ENCODE measurements around the gene TCF7L1. TPM values are rescaled to one million over a fixed set of nuclear protein-coding genes. Genes with fewer than 3 reads are reported as not detected.
"Not testable (repeated sequence)": the region's sequence is repeated elsewhere in the genome, so short reads cannot be mapped to it uniquely, and the experiment has no call there.

TCF7L1 gene
- total RNA-seq, 2 donors from 2014 or later, result 0.11 TPM; not detected in 1

DNA sequence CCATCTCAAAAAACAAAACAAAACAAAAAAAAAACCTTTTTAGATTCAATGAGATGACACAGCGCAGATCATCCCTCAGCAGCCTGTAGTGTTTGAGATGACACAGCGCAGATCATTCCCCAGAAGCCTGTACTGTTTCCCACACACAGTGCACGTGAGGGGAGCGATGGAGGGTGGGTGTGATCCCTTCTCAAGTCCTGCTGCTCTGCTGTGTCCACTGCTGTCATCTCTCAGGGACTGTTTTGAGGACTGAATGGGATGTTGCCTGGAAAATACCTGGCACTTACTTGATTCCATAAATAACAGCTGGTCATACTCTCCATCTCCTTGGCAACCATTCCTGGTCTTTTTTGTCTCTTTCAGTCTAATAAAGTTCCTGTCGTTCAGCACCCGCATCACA, 168.9 kb downstream of the TCF7L1 start:
- Mint-ChIP-seq H3K27ac (no peak overlapping the region), H3K9me3 (no peaks in the 10 kb centered on the region)
- no peak for ATAC-seq

DNA sequence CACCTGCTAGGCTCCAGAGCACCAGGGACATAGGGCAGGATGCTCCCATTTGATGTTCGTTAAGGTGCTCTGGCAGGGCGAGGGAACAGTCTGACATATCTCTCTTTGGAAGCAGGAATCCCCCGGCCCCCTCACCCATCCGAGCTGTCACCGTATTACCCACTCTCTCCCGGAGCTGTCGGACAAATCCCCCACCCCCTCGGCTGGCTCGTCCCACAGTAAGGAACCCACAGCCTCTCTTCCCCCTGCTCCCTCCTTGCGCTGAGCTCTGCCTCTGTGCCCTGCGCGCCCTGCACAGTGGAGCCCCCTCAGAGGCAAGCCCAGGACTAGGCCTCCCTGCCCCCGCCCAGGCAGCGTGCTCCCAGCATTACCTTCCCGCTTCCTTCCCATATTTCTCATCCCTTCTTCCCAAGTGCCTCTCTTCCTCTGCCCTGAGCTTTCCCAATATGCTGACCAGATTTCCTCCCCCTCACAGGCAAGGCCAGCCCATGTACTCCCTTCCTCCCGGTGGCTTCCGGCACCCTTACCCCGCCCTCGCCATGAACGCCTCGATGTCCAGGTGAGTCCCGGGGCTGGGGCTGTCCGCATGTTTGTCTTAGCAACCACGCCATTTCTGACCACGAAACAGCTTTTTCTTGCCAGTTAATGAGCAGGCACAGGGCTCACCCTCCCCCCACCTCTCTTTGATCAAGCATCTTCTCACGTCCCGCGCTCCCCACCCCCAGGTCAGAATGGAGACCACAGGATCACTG, 170.8 kb downstream of the TCF7L1 start:
- H3K36me3 Mint-ChIP-seq, result no peaks in the 10 kb centered on the region

More for the DNA sequence above, 168.9 kb downstream of the TCF7L1 start:
- H3K36me3 Mint-ChIP-seq, result no peaks in the 10 kb centered on the region
- no peak for DNase-seq (ENCODE audit: low spot score in 2 of 2)

DNA sequence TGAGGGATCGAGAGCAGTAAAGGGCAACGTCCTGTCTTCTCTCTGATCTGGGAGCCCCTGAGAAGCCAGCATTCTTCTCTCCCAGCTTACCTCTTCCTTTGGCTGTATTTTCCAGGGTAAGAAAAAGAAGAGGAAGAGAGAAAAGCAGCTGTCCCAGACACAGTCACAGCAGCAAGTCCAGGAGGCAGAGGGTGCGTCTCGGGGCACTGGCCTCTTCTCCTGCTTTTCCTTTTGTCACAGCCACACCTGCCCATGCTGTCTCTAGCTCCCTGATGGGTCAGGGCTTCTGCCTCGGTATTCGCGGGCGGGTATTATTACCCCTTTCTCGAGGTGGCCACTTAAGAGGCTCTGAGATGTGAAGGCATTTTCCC, 174.3 kb downstream of the TCF7L1 start:
- no peaks in the 10 kb centered on the region for H3K9me3 Mint-ChIP-seq
- H3K27ac Mint-ChIP-seq, result peak overlapping the region in 1 of 2 donors; percentile 72
- DNase-seq (ENCODE audit: low spot score in 2 of 2), result no peak
- ATAC-seq, result no peak
- no peaks in the 10 kb centered on the region for H3K36me3 Mint-ChIP-seq

More for the DNA sequence above, 170.8 kb downstream of the TCF7L1 start:
- no peaks in the 10 kb centered on the region for H3K9me3 Mint-ChIP-seq
- peak overlapping the region in 1 of 2 donors; percentile 45 for H3K27ac Mint-ChIP-seq
- no peak for DNase-seq (ENCODE audit: low spot score in 2 of 2)
- ATAC-seq, result no peak

DNA sequence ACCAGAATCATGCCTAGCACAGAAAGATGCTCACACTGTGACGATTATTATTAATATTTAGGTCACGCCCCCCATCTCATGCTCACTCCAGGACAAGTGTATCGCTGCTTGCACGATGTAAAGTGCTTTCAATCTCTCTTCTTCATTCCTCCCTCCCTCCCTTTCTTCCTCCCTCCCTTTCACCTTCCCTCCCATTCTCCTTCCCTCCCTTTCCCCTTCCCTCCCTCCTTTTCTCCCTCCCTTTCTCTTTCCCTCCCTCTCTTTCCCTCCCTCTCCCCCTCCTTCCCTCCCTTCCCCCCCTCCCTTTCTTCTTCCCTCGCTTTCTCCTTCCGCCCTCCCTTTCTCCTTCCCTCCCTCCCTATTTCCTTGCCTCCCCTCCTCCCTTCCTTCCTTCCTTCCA, 175.0 kb downstream of the TCF7L1 start:
- no peak for ATAC-seq
- no peak for DNase-seq (ENCODE audit: low spot score in 2 of 2)
- Mint-ChIP-seq H3K9me3 (no peaks in the 10 kb centered on the region), H3K36me3 (no peaks in the 10 kb centered on the region), H3K27ac (no peak overlapping the region)

DNA sequence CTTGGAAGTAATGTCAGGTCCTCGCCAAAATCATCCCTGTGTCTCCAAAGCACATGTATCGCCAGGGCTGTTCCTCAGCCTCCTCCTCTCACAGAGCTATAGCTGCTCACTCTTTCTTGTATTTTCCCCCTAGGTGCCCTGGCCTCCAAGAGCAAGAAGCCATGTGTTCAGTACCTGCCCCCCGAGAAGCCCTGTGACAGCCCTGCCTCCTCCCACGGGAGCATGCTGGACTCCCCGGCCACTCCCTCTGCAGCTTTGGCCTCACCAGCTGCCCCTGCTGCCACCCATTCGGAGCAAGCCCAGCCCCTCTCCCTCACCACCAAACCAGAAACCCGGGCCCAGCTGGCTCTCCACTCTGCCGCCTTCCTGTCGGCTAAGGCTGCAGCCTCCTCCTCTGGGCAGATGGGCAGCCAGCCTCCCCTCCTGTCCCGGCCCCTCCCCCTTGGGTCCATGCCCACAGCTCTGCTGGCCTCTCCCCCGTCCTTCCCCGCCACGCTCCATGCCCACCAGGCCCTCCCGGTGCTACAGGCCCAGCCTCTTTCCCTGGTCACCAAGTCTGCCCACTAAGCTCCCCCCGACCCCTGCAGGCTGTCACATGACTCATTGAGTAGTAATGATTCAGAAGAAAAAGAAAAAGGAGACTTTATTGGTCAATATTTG, 175.8 kb downstream of the TCF7L1 start:
- Mint-ChIP-seq H3K36me3 (no peaks in the 10 kb centered on the region), H3K9me3 (no peaks in the 10 kb centered on the region), H3K27ac (peak overlapping the region; percentile 81 to 89)
- DNase-seq (ENCODE audit: low spot score in 2 of 2) (no peak), ATAC-seq (peak; percentile 18 to 44)

DNA sequence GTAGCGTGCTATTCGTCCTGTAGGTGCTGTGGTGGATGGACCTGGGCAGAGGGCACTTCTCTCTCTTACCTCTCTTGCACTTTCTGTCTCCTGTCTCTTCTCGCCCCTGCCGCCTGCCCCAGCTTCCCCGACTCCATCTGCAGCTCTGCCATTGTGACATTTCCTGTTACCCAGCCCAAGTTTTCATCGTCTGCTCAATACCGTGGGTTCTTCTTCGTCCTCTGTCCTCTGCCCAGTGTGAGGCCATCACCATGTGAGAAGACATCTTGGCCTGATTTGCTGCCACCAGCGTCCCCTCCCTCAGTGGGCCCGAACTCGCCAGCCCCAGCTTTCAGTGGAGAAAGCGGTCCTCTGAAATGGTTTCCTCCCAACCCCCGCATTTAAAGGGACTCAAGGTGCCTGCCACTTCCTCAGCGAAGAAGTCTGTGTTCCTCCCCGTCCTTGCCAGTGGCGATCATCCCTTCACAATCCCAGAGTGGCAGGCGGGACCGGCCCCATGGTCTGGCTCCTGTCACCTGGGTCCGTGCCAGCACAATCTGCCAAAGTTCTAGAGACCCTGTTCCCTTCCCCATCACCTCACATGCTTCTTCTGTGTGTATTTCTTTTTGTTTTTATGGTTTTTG, 176.6 kb downstream of the TCF7L1 start:
- ATAC-seq, result peak; percentile 20 to 33
- H3K36me3 Mint-ChIP-seq, result peaks cover 0 to 5% of the 10 kb centered on the region in 2 donors
- no peak for DNase-seq (ENCODE audit: low spot score in 2 of 2)
- peak overlapping the region; percentile 72 to 81 for H3K27ac Mint-ChIP-seq
- no peaks in the 10 kb centered on the region for H3K9me3 Mint-ChIP-seq

DNA sequence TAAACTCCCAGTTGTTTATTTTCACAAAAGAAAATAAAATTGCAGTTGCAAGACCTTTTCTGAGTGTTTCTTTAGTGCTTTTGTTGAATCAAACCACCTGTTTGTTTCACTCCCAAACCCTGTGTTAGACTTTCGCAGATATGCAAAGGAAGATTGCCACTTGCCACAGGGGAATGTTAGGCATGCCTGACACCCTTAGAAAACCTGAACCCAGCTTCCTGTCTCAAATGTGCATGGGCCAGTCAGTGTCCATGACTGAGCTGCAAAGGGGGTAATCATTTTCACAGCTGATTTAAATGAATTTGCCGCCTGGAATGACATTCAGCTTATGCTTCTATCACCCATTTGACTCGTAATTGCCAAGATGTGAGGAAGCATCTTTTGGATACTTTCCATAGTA, 177.1 kb downstream of the TCF7L1 start:
- Mint-ChIP-seq H3K27ac (peak overlapping the region; percentile 24 to 81), H3K36me3 (peaks cover 0 to 5% of the 10 kb centered on the region in 2 donors), H3K9me3 (no peaks in the 10 kb centered on the region)
- ATAC-seq (no peak), DNase-seq (ENCODE audit: low spot score in 2 of 2) (no peak)

DNA sequence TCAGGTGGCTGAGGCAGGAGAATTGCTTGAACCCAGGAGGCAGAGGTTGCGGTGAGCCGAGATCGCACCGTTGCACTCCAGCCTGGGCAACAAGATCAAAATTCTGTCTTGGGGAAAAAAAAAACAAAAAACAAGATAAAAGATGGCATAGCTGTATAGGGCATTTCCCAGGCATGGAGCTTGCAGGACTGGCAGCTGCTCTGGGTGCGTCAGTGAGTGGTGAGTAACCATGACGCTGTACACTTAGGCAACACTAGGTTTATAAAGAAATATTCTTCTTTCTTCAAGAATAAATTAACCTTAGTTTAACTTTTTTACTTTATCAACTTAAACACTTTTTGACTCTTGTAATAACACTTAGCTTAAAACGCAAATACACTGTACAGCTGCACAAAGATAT, 179.2 kb downstream of the TCF7L1 start:
- Mint-ChIP-seq H3K27ac (no peak overlapping the region), H3K9me3 (no peaks in the 10 kb centered on the region), H3K36me3 (peaks cover 9 to 14% of the 10 kb centered on the region in 2 donors)
- no peak for ATAC-seq
- no peak for DNase-seq (ENCODE audit: low spot score in 2 of 2)

DNA sequence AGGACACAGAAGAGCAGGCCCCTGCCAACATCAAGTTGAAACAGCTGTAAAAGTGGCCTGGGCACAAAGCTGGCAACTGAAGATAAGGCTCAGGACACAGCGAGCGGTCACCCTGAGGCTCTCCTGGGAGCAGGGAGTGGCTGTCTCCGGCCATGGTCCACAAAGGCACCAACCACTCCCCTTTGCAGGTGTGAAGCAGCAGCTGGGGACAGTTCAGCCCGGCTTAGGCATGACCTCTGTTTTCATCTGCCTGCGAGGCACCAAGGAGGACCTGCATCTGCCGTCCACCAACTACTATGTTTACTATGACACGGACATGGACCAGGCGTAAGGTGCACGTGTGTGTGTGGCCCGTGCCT, 181.7 kb downstream of the TCF7L1 start:
- H3K36me3 Mint-ChIP-seq, result peaks cover 15 to 31% of the 10 kb centered on the region in 2 donors
- no peaks in the 10 kb centered on the region for H3K9me3 Mint-ChIP-seq
- H3K27ac Mint-ChIP-seq, result peak overlapping the region in 1 of 2 donors; percentile 22
- DNase-seq (ENCODE audit: low spot score in 2 of 2) (no peak), ATAC-seq (no peak)

DNA sequence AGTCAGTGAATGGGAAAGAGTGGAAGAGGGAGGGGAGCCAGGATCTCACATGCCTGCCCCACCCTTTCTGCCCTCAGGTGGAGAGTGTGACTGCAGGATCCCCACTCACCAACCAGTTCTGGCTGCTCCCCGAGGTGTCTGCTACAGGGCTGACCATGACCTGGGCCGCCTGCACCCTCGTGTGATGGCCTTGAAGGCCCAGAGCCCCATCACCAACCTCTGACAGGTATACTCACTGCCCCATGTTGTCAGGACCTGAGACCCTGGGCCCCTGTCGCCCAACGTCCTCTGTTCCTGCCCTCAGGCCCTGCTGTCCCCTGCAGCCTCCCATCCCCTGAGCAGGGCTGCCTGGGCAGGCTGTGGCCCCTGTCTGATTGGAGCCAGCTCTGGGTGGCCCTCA, 182.7 kb downstream of the TCF7L1 start:
- H3K36me3 Mint-ChIP-seq, result peaks cover 26 to 42% of the 10 kb centered on the region in 2 donors
- not testable (repeated sequence) for ATAC-seq; H3K9me3 Mint-ChIP-seq; DNase-seq (ENCODE audit: low spot score in 2 of 2); H3K27ac Mint-ChIP-seq

DNA sequence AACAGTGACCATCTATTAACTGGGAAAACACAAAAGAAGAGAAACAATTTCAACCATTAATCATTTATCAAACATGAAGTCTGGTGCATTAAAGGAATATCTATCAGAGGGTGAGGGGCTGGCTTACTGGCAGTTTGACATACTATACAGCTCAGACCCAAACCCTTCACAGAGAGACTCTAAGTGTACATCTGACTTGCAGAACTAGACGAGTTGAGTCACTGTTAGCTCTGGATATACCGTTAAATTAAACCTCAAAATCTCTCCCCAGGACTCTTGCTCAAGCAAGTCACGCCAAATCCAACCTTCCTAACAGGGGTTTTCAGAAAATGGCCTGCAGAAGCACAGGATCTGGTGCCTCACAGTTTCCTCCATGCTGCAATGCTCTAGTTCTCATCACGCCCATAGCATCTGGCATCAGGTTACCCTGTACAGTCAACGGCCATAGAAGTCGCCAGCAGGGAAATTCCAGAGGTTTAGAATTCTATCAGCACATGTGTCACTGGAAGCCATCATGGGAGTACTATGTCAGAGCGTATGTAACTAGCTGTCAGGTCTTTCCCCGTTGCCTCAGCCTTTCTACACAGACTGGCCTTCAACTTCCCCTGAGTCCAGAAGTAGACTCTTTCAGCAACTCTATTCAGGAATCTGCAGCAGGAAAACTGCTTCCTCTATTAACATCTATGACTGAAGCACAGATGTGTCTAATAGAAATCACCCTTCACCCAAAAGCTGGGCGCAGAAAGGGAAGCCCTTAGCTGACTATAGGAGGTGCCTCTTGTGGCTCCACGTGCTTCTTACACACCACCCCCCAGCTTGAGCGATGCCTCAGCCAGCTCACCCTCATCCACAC, 185.3 kb downstream of the TCF7L1 start:
- DNase-seq (ENCODE audit: low spot score in 2 of 2) (no peak), ATAC-seq (peak; percentile 69 to 91)
- Mint-ChIP-seq H3K9me3 (no peaks in the 10 kb centered on the region), H3K27ac (peak overlapping the region; percentile 48 to 79), H3K36me3 (peaks cover 38 to 67% of the 10 kb centered on the region in 2 donors)

DNA sequence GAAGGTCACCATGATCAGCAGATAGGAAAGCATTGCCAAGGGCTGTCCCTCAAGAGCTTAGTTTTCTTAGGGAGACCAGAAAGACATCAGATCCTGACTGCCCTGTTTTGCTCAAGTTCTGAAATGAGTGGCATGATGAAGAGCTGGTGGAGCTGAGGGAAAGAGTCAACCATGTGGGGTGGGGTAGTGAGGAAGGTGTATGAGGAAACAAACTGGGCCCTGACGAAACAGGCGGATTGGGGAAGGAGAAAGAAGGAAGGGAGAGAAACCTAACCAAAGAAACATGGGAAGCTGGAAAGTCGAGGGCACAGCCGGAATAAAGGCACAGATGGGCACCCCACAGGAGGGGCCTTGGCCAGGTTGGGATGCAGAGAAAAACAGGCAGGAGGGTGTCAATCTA, 186.6 kb downstream of the TCF7L1 start:
- Mint-ChIP-seq H3K36me3 (peaks cover 48 to 75% of the 10 kb centered on the region in 2 donors), H3K27ac (peak overlapping the region; percentile 23 to 48), H3K9me3 (no peaks in the 10 kb centered on the region)
- DNase-seq (ENCODE audit: low spot score in 2 of 2) (no peak), ATAC-seq (peak in 1 of 2 donors; percentile 17)

DNA sequence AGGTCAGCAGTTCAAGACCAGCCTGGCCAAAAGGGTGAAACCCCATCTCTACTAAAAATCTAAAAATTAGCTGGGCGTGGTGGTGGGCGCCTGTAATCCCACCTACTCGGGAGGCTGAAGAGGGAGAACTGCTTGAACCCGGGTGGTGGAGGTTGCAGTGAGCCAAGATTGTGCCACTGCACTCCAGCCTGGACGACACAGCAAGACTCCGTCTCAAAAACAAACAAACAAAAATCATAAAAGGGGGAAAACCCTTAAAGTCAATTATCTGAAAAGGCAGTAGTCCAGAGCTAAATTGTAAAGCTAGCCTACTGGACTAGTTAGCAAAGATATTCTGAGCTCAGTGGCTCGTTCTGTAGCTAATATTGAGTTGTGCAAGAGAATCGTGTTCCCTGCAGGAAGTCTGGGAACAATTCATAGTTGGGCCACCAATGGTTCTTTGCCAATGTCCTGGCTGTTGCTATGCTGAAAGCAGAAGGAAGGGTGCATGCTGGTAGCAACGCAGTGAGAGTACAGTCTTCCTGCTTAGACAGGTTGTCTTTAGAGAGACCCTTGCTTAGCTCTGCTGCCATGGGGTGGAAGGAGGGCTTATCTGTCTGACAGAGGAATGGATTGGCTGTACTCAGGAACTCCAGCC, 190.3 kb downstream of the TCF7L1 start:
- H3K9me3 Mint-ChIP-seq, result no peaks in the 10 kb centered on the region
- peaks cover 70 to 99% of the 10 kb centered on the region in 2 donors for H3K36me3 Mint-ChIP-seq
- H3K27ac Mint-ChIP-seq, result peak overlapping the region; percentile 66 to 77
- ATAC-seq (no peak), DNase-seq (ENCODE audit: low spot score in 2 of 2) (no peak)

DNA sequence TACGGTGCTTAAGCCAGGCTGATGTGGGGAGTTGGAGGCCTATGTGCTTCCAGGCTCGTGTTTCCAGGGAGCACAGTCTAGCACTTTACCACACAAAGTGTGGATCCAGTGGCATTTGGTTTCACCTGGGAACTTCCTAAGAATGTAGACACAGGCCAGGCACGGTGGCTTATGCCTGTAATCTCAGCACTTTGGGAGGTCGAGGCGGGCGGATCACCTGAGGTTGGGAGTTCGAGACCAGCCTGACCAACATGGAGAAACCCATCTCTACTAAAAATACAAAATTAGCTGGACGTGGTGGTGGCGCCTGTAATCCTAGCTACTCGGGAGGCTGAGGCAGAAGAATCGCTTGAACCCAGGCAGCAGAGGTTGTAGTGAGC, 190.8 kb downstream of the TCF7L1 start:
- peak overlapping the region; percentile 66 to 77 for H3K27ac Mint-ChIP-seq
- ATAC-seq; H3K9me3 Mint-ChIP-seq; DNase-seq (ENCODE audit: low spot score in 2 of 2): not testable (repeated sequence)
- H3K36me3 Mint-ChIP-seq, result peaks cover 70 to 98% of the 10 kb centered on the region in 2 donors

DNA sequence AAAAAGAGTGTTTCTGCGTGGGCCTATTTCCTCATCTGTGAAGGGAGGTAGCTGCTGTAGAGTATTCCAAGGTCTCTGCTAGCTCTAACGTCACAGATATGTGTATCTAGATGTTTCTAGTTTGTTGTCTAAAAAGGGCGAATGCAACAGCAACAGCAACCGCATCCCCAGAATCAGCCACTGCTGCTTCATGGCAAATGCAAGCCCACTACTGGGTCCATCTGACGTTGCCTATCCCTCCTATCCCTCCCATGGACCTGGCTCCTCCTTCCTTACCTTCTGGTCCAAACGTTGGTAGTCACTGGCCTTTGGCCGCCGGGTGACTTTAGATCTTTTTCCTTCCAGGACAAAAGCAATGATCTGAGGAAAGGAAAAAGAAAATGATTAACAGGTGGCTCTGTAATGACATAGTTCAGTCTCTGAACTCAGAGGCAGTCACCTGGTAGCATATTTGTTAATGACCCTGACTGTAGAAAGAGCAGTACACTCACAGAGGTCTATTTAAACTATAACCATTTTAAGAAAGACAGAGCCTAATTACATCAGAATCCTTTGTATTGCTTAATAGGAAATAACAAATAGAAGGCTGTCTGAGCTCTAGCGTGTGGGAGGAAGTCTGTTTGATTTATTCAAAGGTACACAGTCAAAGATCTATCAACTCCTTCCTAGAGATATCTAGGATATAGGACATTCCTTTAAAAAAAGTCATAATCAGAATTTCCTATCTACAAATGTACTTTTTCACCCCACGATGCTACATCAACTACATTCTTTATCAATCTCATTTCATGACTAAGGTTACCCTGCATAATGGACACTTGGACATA, 191.7 kb downstream of the TCF7L1 start:
- H3K36me3 Mint-ChIP-seq, result peaks cover 64 to 89% of the 10 kb centered on the region in 2 donors
- peak overlapping the region; percentile 95 to 100 for H3K27ac Mint-ChIP-seq
- no peak for ATAC-seq
- no peak for DNase-seq (ENCODE audit: low spot score in 2 of 2)
- H3K9me3 Mint-ChIP-seq, result no peaks in the 10 kb centered on the region

All from activated naive CD4-positive, alpha-beta T cell treated with anti-CD3 and anti-CD28 coated beads, Interleukin-2, amount 50 U/mL, for 72 hours (primary cell).